ENCODE results near the gene GMDS.

GRCh38 chr6:1609648-1610496 is 635.5 kb downstream of the GMDS start, which contains the start of gene FOXC1:
- no peak for TF ChIP-seq CTCF (IDR thresholded peaks at IDR 0.05)
- peak; percentile 54 to 61 for TF ChIP-seq POLR2AphosphoS5 (IDR thresholded peaks at IDR 0.05; ENCODE audit: insufficient read depth in 1 of 2, low read depth in 1 of 2)
- TF ChIP-seq POLR2A (IDR thresholded peaks at IDR 0.05) = no peak

Data from vagina (tissue), 2 donors.